Fibroblast of lung (primary cell): ENCODE measurements around the gene KCTD10. TPM values are rescaled to one million over a fixed set of nuclear protein-coding genes. Genes with fewer than 3 reads are reported as not detected.
A peak's percentile ranks its signal among the peaks of the same experiment; 100 is the strongest.

ENCODE experiments used
- DNase-seq, 2 donors: peaks; one replicate each; pipeline versions ENCODE4 v3.0.0 to v3.0.0-alpha.2; 2010; ENCODE audit warnings: low read depth in 2 of 2
- H2AFZ ChIP-seq: 2 replicates; pipeline ENCODE4 v1.5.1; 2012; ENCODE audit warnings: low read length, control low read depth, inconsistent platforms
- H3K27ac ChIP-seq: 2 replicates; pipeline ENCODE4 v1.5.1; 2011; ENCODE audit warnings: low read length, control low read depth; ENCODE audit not compliant: insufficient read depth
- H3K27me3 ChIP-seq: 2 replicates; pipeline ENCODE4 v1.5.1; 2011; ENCODE audit warnings: mild to moderate bottlenecking, low read length; ENCODE audit not compliant: control insufficient read depth, insufficient read depth
- H3K36me3 ChIP-seq: 2 replicates; pipeline ENCODE4 v1.5.1; 2011; ENCODE audit warnings: low read length; ENCODE audit not compliant: control insufficient read depth, insufficient read depth
- H3K4me1 ChIP-seq: 2 replicates; pipeline ENCODE4 v1.5.1; 2011; ENCODE audit warnings: low read length; ENCODE audit not compliant: control insufficient read depth, insufficient read depth; ENCODE audit errors: extremely low read depth
- H3K4me2 ChIP-seq: 2 replicates; pipeline ENCODE4 v1.5.1; 2011; ENCODE audit warnings: low read length, control low read depth; ENCODE audit not compliant: insufficient read depth; ENCODE audit errors: extremely low read depth
- H3K4me3 ChIP-seq, 4 experiments: fragments of 200-600 bp in 1 of 4; sonication (generic) in 1 of 4; replicated peaks in 1 of 4; 2 replicates each; pipeline ENCODE4 v1.5.1; 2011 to 2016; ENCODE audit warnings: low read length in 4 of 4, low read depth in 3 of 4, mild to moderate bottlenecking in 3 of 4, control low read depth in 2 of 4, inconsistent platforms in 1 of 4, mixed read lengths in 1 of 4; ENCODE audit not compliant: insufficient read depth in 1 of 4; ENCODE audit errors: control extremely low read depth in 1 of 4
- H3K79me2 ChIP-seq: 2 replicates; pipeline ENCODE4 v1.5.1; 2012; ENCODE audit warnings: mild to moderate bottlenecking, low read length, inconsistent platforms; ENCODE audit not compliant: control insufficient read depth, insufficient read depth
- H3K9ac ChIP-seq: 2 replicates; pipeline ENCODE4 v1.5.1; 2011; ENCODE audit warnings: mild to moderate bottlenecking, low read length, control low read depth; ENCODE audit not compliant: insufficient read depth
- H3K9me3 ChIP-seq: 2 replicates; pipeline ENCODE4 v1.5.1; 2012; ENCODE audit warnings: low read depth, low read length; ENCODE audit not compliant: control insufficient read depth, insufficient read depth
- H4K20me1 ChIP-seq: 2 replicates; pipeline ENCODE4 v1.5.1; 2011; ENCODE audit warnings: low read length; ENCODE audit not compliant: control insufficient read depth, insufficient read depth; ENCODE audit errors: extremely low read depth
- CTCF ChIP-seq, 2 donors: IDR thresholded peaks in 1 of 2; conservative IDR thresholded peaks in 1 of 2; 1 replicate in 1 of 2; 2 replicates in 1 of 2; pipeline ENCODE4 v1.5.1; 2011 to 2012; ENCODE audit warnings: low read length in 2 of 2, control low read depth in 1 of 2, inconsistent platforms in 1 of 2, low read depth in 1 of 2, mild to moderate bottlenecking in 1 of 2
- EZH2 ChIP-seq: IDR thresholded peaks from 2 replicates; pipeline ENCODE4 v1.5.1; 2012; ENCODE audit warnings: low read length, control low read depth, mild to moderate bottlenecking; ENCODE audit errors: missing control alignments
- polyA plus RNA-seq, 2 donors: library from polyadenylated mRNA; depleted of rRNA in 1 of 2; stranded (reverse) in 1 of 2; unstranded in 1 of 2; fragments of >200 nt; gene quantifications; 2 replicates each; pipeline ENCODE4 v1.2.1, GENCODE V29; 2011 to 2012; ENCODE audit warnings: missing spikeins in 1 of 2
- total RNA-seq: library from RNA; depleted of rRNA; stranded (reverse); fragments of >200 nt; gene quantifications from 2 replicates; pipeline ENCODE4 v1.2.1, GENCODE V29; 2014

The KCTD10 gene
- total and polyA plus RNA-seq, 2 donors (not counting 1 experiment from before 2014, with no cell fraction given), result 106 to 190 TPM

GRCh38 chr12:109428037-109428629 is 49.0 kb downstream of the KCTD10 start:
- Histone ChIP-seq H3K4me1 (no peaks in the 10 kb centered on the region), H3K79me2 (no peaks in the 10 kb centered on the region), H2AFZ (no peak overlapping the region), H3K27me3 (no peaks in the 10 kb centered on the region), H3K4me2 (no peak overlapping the region), H4K20me1 (no peaks in the 10 kb centered on the region), H3K36me3 (no peaks in the 10 kb centered on the region), H3K9me3 (no peaks in the 10 kb centered on the region), H3K9ac (no peak overlapping the region), H3K27ac (no peak overlapping the region), H3K4me3 (no peak overlapping the region)
- TF ChIP-seq EZH2, result no peak
- peak; percentile 99 for TF ChIP-seq CTCF (conservative IDR thresholded peaks at IDR 0.05 in 1 of 2, IDR thresholded peaks at IDR 0.05 in 1 of 2; ENCODE audit: low read depth in 1 of 2, low read length in 2 of 2)
- DNase-seq, result peak; percentile 66 to 85

GRCh38 chr12:109423392-109423791 is 53.7 kb downstream of the KCTD10 start:
- Histone ChIP-seq H2AFZ (no peak overlapping the region), H3K4me1 (no peaks in the 10 kb centered on the region), H3K4me2 (no peak overlapping the region), H3K9ac (no peak overlapping the region), H3K4me3 (no peak overlapping the region), H3K27ac (no peak overlapping the region), H4K20me1 (no peaks in the 10 kb centered on the region), H3K27me3 (peaks cover 3% of the 10 kb centered on the region), H3K9me3 (no peaks in the 10 kb centered on the region), H3K79me2 (no peaks in the 10 kb centered on the region), H3K36me3 (no peaks in the 10 kb centered on the region)
- TF ChIP-seq CTCF (conservative IDR thresholded peaks at IDR 0.05 in 1 of 2, IDR thresholded peaks at IDR 0.05 in 1 of 2; ENCODE audit: low read depth in 1 of 2, low read length in 2 of 2), result no peak
- no peak for TF ChIP-seq EZH2
- no peak for DNase-seq

GRCh38 chr12:109422251-109422650 is 54.8 kb downstream of the KCTD10 start:
- Histone ChIP-seq H3K4me1 (no peaks in the 10 kb centered on the region), H3K9me3 (no peaks in the 10 kb centered on the region), H3K4me3 (no peak overlapping the region), H3K36me3 (no peaks in the 10 kb centered on the region), H3K27ac (no peak overlapping the region), H4K20me1 (no peaks in the 10 kb centered on the region), H3K27me3 (peaks cover 3% of the 10 kb centered on the region), H2AFZ (no peak overlapping the region), H3K9ac (no peak overlapping the region), H3K79me2 (no peaks in the 10 kb centered on the region), H3K4me2 (no peak overlapping the region)
- no peak for DNase-seq
- TF ChIP-seq EZH2 (no peak), CTCF (conservative IDR thresholded peaks at IDR 0.05 in 1 of 2, IDR thresholded peaks at IDR 0.05 in 1 of 2; ENCODE audit: low read depth in 1 of 2, low read length in 2 of 2) (no peak)
